ENCODE results near the gene CTNNBL1. TPM values are rescaled to one million over a fixed set of nuclear protein-coding genes. Genes with fewer than 3 reads are reported as not detected.
"Not testable (repeated sequence)": the region's sequence is repeated elsewhere in the genome, so short reads cannot be mapped to it uniquely, and the experiment has no call there.

The CTNNBL1 gene
- total and polyA plus RNA-seq, 8 donors: 36.0 to 63.6 (median 50.1) TPM

DNA sequence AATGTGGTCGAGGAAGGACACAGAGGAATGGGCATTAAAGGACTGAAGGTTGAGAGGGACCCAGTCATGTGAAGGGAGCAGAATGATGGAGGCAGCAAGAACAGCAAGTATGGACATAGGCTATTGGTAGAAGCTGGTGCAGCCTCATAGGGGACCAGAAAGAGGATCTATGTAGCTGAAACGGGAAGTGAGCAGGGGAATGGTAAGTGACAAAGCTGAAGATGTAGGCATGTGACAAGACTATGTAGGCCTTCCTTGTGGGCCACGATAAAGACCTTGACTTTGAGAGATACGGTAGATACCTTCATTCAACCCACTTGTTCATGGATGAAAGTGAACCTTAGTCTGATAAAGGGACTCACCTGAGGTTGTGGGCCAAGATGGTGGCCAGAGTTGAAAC lies 3.5 kb downstream of the CTNNBL1 start:
- no peaks in the 10 kb centered on the region for H3K27me3 ChIP-seq
- H3K4me3 ChIP-seq: no peak overlapping the region
- DNase-seq (no peak), ATAC-seq (no peak)
- no peak overlapping the region for H3K27ac ChIP-seq
- intact Hi-C loops (cut with DNase I): no loop called here
- no peaks in the 10 kb centered on the region for H3K36me3 ChIP-seq
- peaks cover 4 to 35% of the 10 kb centered on the region in 2 donors for H3K4me1 ChIP-seq
- H3K9me3 ChIP-seq: no peaks in the 10 kb centered on the region
- TF ChIP-seq, protein P1, sequence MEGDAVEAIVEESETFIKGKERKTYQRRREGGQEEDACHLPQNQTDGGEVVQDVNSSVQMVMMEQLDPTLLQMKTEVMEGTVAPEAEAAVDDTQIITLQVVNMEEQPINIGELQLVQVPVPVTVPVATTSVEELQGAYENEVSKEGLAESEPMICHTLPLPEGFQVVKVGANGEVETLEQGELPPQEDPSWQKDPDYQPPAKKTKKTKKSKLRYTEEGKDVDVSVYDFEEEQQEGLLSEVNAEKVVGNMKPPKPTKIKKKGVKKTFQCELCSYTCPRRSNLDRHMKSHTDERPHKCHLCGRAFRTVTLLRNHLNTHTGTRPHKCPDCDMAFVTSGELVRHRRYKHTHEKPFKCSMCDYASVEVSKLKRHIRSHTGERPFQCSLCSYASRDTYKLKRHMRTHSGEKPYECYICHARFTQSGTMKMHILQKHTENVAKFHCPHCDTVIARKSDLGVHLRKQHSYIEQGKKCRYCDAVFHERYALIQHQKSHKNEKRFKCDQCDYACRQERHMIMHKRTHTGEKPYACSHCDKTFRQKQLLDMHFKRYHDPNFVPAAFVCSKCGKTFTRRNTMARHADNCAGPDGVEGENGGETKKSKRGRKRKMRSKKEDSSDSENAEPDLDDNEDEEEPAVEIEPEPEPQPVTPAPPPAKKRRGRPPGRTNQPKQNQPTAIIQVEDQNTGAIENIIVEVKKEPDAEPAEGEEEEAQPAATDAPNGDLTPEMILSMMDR (IDR thresholded peaks at IDR 0.05): no peak

DNA sequence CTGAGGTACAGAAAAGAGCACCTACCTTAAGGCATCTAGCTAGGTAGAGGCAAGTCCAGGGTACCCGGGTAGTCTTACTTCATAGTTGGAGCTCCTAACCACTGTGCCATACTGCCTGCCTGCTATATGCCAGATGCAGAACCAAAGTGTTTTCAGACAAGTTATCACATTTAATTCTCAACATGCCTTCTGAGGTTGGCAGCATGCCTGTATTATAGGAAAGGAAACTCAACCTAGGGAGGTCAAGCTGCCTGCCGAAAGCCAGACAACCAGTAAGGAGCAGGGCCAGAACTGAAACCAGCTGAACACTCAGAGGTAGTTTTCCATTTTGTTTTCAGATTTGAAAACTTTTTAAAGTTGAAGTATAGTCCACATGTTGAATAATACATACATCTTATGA lies 5.4 kb downstream of the CTNNBL1 start:
- Histone ChIP-seq H3K4me1 (peaks cover 4 to 31% of the 10 kb centered on the region in 2 donors), H3K36me3 (no peaks in the 10 kb centered on the region), H3K9me3 (no peaks in the 10 kb centered on the region), H3K27ac (no peak overlapping the region), H3K4me3 (no peak overlapping the region), H3K27me3 (no peaks in the 10 kb centered on the region)
- TF ChIP-seq, protein P1 (IDR thresholded peaks at IDR 0.05): no peak
- DNase-seq (no peak), ATAC-seq (no peak)
- intact Hi-C loops (cut with DNase I): no loop called here

DNA sequence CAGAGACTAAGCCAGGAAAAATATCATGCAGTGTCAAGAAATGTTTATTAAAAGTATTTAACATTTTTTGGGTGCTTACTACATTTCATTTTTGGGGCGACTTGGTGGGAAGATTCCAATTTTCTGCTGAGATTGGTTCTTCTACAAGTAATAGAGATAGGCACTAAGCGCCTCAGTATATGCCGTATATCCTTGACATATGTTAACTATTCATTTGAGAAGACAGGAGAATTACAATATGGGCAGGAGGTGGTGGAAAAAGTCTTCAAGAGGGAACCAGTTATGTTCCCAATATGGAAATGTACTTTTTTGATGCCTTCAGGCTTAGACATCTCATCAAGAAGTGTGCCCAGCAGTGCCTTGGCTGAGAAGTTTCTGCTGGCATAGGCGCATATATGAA lies 6.5 kb downstream of the CTNNBL1 start:
- H3K4me3 ChIP-seq: no peak overlapping the region
- no peak overlapping the region for H3K27ac ChIP-seq
- H3K9me3 ChIP-seq: no peaks in the 10 kb centered on the region
- H3K36me3 ChIP-seq: no peaks in the 10 kb centered on the region
- TF ChIP-seq, protein P1 (IDR thresholded peaks at IDR 0.05): no peak
- ATAC-seq (no peak), DNase-seq (no peak)
- no peaks in the 10 kb centered on the region for H3K27me3 ChIP-seq
- H3K4me1 ChIP-seq: peaks cover 0 to 22% of the 10 kb centered on the region in 2 donors
- intact Hi-C loops (cut with DNase I): no loop called here

DNA sequence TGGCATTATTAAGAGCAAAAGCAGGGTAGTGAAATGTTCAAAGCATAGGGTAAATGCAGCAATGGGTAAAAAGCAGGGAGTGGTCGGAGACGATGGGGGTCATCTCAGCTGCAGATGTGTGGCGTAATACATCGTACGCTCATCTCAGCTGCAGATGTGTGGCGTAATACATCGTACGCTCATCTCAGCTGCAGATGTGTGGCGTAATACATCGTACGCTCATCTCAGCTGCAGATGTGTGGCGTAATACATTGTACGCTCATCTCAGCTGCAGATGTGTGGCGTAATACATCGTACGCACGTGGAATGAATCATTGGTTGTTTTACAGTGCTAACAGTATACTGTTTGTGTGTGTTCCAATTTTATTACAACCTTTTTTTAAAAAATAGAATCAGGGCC lies 7.8 kb downstream of the CTNNBL1 start:
- H3K36me3 ChIP-seq; ATAC-seq; DNase-seq; H3K4me3 ChIP-seq; H3K9me3 ChIP-seq; intact Hi-C loops (cut with DNase I); H3K27me3 ChIP-seq: not testable (repeated sequence)
- H3K4me1 ChIP-seq: peaks cover 0 to 13% of the 10 kb centered on the region in 2 donors
- peak overlapping the region in 1 of 2 donors; percentile 25 for H3K27ac ChIP-seq

DNA sequence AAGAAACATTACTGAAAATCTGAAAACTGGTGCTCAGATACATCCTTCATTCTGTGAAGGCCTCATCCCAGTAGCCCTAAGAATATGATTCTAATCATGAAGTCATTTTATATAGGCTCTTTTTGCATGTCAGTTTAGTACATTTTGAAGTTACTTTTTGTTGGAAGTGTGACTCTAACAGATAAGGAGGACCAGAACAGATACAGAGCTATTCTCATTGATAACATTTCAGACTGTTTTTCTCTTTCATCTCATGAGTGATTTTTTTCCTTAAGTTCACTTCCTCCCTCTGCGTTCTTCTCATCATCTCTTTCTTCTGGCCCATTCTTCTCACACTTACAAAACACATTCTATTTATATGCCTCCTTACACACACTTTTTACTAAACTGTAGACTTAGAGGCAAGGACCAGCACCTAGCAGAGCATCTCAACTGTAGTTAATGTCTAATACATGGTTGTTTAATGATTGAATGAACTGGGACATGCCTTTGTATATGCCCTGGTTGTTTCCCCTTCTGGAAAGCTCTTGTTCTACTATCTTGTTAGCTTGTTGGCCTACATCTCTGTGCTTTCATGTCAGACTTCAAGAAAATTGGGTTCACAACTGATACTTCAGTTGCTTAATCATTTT lies 8.7 kb downstream of the CTNNBL1 start:
- Histone ChIP-seq H3K9me3 (no peaks in the 10 kb centered on the region), H3K4me1 (peaks cover 0 to 9% of the 10 kb centered on the region in 2 donors), H3K27ac (no peak overlapping the region), H3K4me3 (no peak overlapping the region), H3K36me3 (no peaks in the 10 kb centered on the region), H3K27me3 (no peaks in the 10 kb centered on the region)
- ATAC-seq (no peak), DNase-seq (no peak)
- TF ChIP-seq, protein P1 (IDR thresholded peaks at IDR 0.05): no peak
- intact Hi-C loops (cut with DNase I): no loop called here

All from left lung (tissue), 10 donors.